Measurements from ENCODE around the gene NCKAP1.

DNA sequence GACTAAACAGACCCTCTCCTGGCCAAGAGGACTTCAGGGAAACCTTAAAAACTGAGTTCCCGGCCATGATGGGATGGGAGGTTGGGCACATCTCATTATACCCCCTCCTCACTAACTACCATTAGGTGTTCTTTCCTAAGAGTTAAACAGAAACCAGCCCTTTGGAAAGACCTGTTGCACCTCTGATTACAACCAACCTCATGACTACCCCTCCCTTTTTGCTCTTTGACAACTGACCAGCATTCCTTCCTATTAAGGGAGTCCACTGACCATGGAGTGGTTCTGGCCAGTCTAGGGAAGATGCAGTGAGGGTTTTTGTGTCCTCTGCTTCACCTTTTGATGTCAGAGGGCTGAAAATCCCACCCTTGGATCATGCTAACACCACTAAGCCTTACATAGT lies 127.3 kb downstream of the NCKAP1 start:
- no peak for TF ChIP-seq POLR2A (IDR thresholded peaks at IDR 0.05)
- TF ChIP-seq, protein P1, sequence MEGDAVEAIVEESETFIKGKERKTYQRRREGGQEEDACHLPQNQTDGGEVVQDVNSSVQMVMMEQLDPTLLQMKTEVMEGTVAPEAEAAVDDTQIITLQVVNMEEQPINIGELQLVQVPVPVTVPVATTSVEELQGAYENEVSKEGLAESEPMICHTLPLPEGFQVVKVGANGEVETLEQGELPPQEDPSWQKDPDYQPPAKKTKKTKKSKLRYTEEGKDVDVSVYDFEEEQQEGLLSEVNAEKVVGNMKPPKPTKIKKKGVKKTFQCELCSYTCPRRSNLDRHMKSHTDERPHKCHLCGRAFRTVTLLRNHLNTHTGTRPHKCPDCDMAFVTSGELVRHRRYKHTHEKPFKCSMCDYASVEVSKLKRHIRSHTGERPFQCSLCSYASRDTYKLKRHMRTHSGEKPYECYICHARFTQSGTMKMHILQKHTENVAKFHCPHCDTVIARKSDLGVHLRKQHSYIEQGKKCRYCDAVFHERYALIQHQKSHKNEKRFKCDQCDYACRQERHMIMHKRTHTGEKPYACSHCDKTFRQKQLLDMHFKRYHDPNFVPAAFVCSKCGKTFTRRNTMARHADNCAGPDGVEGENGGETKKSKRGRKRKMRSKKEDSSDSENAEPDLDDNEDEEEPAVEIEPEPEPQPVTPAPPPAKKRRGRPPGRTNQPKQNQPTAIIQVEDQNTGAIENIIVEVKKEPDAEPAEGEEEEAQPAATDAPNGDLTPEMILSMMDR (IDR thresholded peaks at IDR 0.05), result no peak
